ENCODE measurements around the gene NUDT1.

Gene NUDT1

GRCh38 chr7:2272031-2272430, 30.0 kb downstream of the NUDT1 start:
- DNase-seq: no peak

GRCh38 chr7:2273866-2274265, 31.8 kb downstream of the NUDT1 start:
- no peak for DNase-seq

GRCh38 chr7:2274666-2275065, 32.6 kb downstream of the NUDT1 start:
- no peak for DNase-seq

- DNase-seq: no peak
Observed at GRCh38 chr7:2275101-2275500, 33.1 kb downstream of the NUDT1 start.

- DNase-seq: no peak
Observed at GRCh38 chr7:2276107-2276506, 34.1 kb downstream of the NUDT1 start.

GRCh38 chr7:2278026-2278425, 36.0 kb downstream of the NUDT1 start:
- DNase-seq: no peak

- DNase-seq: no peak
Observed at GRCh38 chr7:2279896-2280295, 37.9 kb downstream of the NUDT1 start.

GRCh38 chr7:2280424-2280823, 38.4 kb downstream of the NUDT1 start:
- no peak for DNase-seq

- DNase-seq: no peak
Observed at GRCh38 chr7:2281541-2281940, 39.5 kb downstream of the NUDT1 start.

GRCh38 chr7:2282185-2282751, 40.2 kb downstream of the NUDT1 start:
- DNase-seq: no peak

- no peak for DNase-seq
Observed at GRCh38 chr7:2283074-2283473, 41.0 kb downstream of the NUDT1 start.

GRCh38 chr7:2287745-2288144, 45.7 kb downstream of the NUDT1 start:
- DNase-seq: no peak

GRCh38 chr7:2288503-2288902, 46.5 kb downstream of the NUDT1 start:
- no peak for DNase-seq

GRCh38 chr7:2289111-2289586, 47.1 kb downstream of the NUDT1 start:
- DNase-seq: no peak

- DNase-seq: no peak
Observed at GRCh38 chr7:2289621-2290020, 47.6 kb downstream of the NUDT1 start.

- no peak for DNase-seq
Observed at GRCh38 chr7:2290877-2291276, 48.9 kb downstream of the NUDT1 start.

- no peak for DNase-seq
Observed at GRCh38 chr7:2295936-2296620, 54.1 kb downstream of the NUDT1 start.

- DNase-seq: no peak
Observed at GRCh38 chr7:2296832-2297231, 54.8 kb downstream of the NUDT1 start.

GRCh38 chr7:2299131-2299829, 57.3 kb downstream of the NUDT1 start:
- no peak for DNase-seq

GRCh38 chr7:2299870-2300512, 58.0 kb downstream of the NUDT1 start:
- peak; percentile 14 for DNase-seq
